A673 (cell line): ENCODE data around the gene JARID2.

Source experiments
- CTCF ChIP-seq: fragments of 300-800, 200-600 bp; sonication (generic); conservative IDR thresholded peaks from 2 replicates; pipeline ENCODE4 v1.5.1; 2017; ENCODE audit warnings: low read depth, mild to moderate bottlenecking, antibody characterized with exemption, low read length, moderate library complexity, mixed read lengths
- EZH2 ChIP-seq: fragments of 200-600 bp; sonication (generic); IDR thresholded peaks from 2 replicates; pipeline ENCODE4 v1.6.1; 2017; ENCODE audit warnings: borderline replicate concordance, low read depth, mild to moderate bottlenecking, mixed read lengths, antibody characterized with exemption, low read length; ENCODE audit not compliant: poor library complexity, severe bottlenecking

GRCh38 chr6:15475261-15475660 is 229.4 kb downstream of the JARID2 start:
- TF ChIP-seq CTCF (no peak), EZH2 (no peak)
